ENCODE data around the gene STRAP.
A peak's percentile ranks its signal among the peaks of the same experiment; 100 is the strongest.
"Not testable (repeated sequence)": the region's sequence is repeated elsewhere in the genome, so short reads cannot be mapped to it uniquely, and the experiment has no call there.

The STRAP gene

GRCh38 chr12:15873556-15873955 lies 8.6 kb upstream of the STRAP start:
- no peak for DNase-seq (ENCODE audit: low read depth in 2 of 2)

DNA sequence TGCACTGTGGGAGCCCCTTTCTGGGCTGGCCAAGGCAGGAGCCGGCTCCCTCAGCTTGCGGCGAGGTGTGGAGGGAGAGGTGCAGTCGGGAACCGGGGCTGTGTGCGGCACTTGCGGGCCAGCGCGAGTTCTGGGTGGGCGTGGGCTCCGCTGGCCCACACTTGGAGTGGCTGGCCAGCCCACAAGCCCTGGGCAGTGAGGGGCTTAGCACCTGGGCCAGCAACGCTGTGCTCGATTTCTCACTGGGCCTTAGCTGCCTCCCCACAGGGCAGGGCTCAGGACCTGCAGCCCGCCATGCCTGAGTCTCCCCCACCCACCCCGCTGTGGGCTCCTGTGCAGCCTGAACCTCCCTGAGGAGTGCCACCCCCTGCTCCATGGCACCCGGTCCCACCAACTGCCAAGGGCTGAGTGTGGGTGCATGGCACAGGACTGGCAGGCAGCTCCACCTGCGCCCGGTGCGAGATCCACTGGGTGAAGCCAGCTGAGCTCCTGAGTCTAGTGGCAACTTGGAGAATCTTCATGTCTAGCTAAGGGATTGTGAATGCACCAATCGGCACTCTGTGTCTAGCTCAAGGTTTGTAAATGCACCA lies 7.5 kb upstream of the STRAP start:
- not testable (repeated sequence) for DNase-seq (ENCODE audit: low read depth in 2 of 2)

GRCh38 chr12:15875863-15876262 lies 6.3 kb upstream of the STRAP start:
- no peak for DNase-seq (ENCODE audit: low read depth in 2 of 2)

DNA sequence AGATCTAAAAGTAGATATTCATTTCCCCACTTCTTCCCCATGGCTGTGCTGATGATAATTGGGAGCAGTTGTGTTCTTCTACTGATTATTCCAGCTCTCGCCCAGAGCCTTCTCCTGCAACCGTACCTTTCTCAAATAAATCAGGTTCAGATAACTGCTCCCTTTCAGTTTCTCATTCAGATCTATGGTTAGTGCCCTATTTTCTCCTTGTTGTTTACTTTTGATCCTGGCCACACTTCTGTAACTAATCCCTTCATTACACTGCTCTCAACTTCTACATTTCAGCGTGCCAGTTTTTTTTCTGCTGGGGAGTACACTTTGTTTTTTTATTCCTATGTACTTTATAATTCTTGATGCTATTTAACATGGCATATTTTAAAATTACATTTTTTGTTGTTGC lies 2.8 kb upstream of the STRAP start:
- no peak for DNase-seq (ENCODE audit: low read depth in 2 of 2)

- DNase-seq (ENCODE audit: low read depth in 2 of 2): no peak
These were observed 1.5 kb upstream of the STRAP start for GRCh38 chr12:15880721-15881120.

GRCh38 chr12:15883536-15883935 lies 1.3 kb downstream of the STRAP start:
- no peak for DNase-seq (ENCODE audit: low read depth in 2 of 2)

- no peak for DNase-seq (ENCODE audit: low read depth in 2 of 2)
These were observed 4.3 kb downstream of the STRAP start for GRCh38 chr12:15886372-15887042.

DNA sequence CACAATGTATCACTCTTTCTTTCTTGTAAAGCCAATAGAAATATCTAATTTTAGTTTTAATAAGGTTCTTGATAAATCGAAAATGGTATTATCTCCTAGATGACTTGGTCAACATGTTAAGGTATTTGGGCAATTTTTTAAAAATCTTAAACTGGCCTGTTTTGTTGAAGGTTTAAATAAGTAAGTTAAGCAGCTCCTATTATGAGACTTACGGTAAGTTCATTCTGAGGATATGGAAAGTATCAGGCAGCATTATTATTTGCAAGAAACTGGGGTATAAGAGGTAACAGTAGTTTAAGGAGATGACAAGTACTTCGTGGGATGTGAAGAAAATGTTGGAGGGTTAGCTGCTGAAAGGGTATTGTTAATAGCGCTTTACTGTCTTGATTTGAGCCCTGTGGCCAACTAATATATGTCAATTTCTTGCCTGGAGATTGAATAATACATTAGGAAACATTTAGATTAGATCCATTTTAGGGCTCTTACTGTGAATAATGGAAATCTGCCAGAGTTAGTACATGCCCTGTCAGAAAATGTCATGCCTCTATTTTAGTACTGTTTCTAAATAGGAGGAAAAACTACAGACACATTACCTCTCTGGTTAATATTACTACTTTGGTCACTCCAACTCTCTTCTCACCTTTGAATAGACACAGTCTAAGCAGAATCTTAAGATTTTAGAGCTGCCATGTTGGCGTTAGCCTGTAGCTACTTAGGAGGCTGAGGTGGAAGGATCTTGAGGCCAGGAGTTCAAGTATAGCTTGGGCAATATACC lies 5.0 kb downstream of the STRAP start:
- DNase-seq (ENCODE audit: low read depth in 2 of 2): no peak

GRCh38 chr12:15892645-15893259 lies 10.6 kb downstream of the STRAP start:
- DNase-seq (ENCODE audit: low read depth in 2 of 2): no peak

DNA sequence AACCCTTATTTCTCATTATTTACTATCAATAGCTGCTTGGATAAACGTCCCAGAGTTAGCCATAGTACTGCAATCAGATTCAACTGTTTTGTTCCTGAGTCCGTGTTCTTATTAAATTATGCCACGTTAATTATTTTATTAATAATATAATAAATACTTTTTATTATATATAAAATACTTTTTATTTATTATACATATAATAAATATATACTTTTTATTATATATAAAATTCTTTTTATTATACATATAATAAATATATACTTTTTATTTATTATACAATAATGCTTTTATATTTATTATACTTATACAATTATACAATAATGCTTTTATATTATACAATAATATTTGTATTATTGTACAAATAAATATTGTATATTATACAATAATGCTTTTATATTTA lies 11.1 kb downstream of the STRAP start:
- DNase-seq (ENCODE audit: low read depth in 2 of 2): no peak

DNA sequence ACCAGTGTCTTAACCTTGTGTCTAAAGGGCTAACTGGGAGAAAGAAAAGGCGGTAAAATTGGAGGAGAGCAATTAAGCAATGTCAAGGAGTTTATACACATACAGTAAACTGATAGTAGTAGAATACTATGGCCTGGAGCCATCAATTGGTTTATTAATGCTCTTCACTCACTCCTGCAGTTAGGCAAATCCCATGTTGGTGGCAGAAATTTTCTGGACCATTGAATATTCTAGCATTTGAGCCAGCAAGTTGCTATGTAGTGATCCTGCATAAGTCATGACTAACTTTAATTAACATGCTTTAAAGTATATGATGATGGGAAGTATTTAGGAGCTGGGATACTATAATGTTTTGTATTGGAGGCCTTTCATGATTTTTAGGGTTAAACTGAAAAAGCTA lies 14.7 kb downstream of the STRAP start:
- no peak for DNase-seq (ENCODE audit: low read depth in 2 of 2)

GRCh38 chr12:15897433-15897832 lies 15.2 kb downstream of the STRAP start:
- DNase-seq (ENCODE audit: low read depth in 2 of 2): no peak

GRCh38 chr12:15899282-15899870 lies 17.2 kb downstream of the STRAP start:
- no peak for DNase-seq (ENCODE audit: low read depth in 2 of 2)

GRCh38 chr12:15904378-15904920 lies 22.3 kb downstream of the STRAP start:
- DNase-seq (ENCODE audit: low read depth in 2 of 2): no peak

DNA sequence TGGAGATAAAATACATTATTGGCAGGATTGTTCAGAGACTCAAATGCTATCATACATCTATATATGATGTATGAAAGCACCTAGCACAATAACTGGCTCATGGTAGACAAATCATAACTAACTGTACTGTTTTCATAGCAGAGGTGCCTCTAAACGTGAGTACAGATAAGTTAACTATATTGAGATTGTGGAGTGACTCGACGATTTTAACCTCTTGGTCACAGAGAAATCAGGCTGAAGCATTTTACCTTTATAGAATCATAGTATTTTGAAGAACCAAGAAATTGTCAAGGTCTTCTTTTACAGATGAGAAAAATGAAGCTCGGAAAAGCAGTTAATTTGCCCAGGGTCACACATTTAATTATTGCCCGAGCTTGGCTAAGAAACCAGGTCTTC lies 28.3 kb downstream of the STRAP start:
- no peak for DNase-seq (ENCODE audit: low read depth in 2 of 2)

- DNase-seq (ENCODE audit: low read depth in 2 of 2): peak in 1 of 2 donors; percentile 48
These were observed 28.9 kb downstream of the STRAP start, which contains the start of gene DERA for GRCh38 chr12:15910864-15911721. TSS of gene DERA (plus strand) at chr12:15911332. CDS start at chr12:15911384, 52 bp downstream.

- DNase-seq (ENCODE audit: low read depth in 2 of 2): not testable (repeated sequence)
These were observed 29.7 kb downstream of the STRAP start for GRCh38 chr12:15911931-15912330.

DNA sequence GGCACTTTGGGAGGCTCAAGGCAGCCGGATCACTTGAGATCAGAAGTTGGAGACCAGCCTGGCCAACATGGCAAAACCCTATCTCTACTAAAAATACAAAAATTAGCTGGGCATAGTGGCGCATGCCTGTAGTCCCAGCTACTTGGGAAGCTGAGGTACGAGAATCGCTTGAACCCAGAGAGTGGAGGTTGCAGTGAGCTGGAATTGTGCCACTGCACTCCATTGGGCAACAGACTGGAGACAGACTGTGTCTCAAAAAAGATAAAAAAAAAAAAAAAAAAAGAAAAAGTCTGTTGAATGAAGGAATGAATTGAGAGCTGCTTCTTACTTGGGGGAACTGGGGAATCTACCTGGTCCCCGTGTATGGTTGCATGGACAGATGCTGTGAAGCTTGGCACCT lies 31.9 kb downstream of the STRAP start:
- not testable (repeated sequence) for DNase-seq (ENCODE audit: low read depth in 2 of 2)

DNA sequence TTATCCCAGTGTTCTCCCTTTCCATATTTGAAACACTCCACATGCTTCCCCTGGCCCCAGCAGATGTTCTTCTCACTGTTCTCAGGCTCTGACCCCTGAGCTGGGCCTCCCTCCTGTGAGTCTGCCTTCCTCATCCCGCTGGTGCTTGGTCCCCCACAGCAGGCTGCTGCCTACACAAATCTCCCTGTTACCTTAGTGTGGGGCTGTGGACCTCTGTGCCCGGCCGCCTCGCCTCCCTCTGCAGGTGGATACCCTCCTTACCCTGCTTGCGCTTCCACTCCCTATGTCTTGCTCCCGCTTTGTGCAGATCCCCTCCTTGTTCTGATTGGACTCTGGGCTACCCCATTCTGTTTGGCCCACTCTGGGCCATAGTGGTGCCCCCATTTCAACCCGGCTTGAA lies 35.9 kb downstream of the STRAP start:
- no peak for DNase-seq (ENCODE audit: low read depth in 2 of 2)

DNA sequence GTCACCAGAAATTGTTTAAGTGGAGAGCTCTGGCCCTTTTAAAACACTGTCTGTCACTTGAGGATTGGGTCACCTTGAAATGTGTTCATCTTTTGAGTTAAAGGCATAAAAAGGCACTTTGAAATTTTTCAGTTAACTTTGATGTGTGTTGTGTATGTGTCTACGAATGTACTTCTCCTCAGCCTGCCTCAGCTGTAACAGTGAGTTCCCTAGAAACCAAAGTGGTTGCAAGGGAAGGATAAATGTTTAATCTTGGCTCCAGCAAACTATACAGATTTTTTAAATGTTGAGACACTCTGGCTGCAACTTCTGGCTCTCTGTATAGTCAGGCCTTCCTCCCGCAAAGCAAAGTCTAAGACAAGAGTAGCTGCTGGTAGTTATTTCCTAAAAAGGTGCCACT lies 37.2 kb downstream of the STRAP start:
- no peak for DNase-seq (ENCODE audit: low read depth in 2 of 2)

DNA sequence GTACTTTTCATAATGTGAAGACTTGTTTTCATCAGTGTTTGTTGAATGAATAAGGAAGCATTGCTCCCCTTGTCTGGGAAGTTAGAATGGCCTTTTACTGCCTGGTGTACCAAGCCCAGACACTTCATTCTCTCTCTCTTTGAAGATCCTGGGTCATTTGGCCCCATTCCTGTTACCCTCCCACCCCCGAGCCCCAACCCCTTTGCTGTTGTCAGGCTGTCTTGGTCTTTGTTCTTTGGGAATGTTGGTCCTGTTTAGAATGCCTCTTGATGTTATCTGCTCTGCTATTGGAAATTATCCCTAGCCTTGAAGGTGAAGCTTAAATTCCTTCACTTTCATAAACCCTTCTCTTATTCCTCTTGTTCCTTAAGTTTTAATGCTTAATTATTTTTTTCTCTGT lies 42.8 kb downstream of the STRAP start:
- no peak for DNase-seq (ENCODE audit: low read depth in 2 of 2)
